Uterus (tissue), 2 donors: ENCODE data around the gene SHISA9.

ENCODE experiments used
- CTCF ChIP-seq, 4 experiments: fragments of 200-600 bp in 2 of 4; fragments of 450-650 bp in 2 of 4; sonication (generic) in 2 of 4; IDR thresholded peaks; one replicate each; pipeline ENCODE4 v1.5.1; 2016 to 2019; ENCODE audit warnings: antibody characterized with exemption in 4 of 4, mild to moderate bottlenecking in 2 of 4, moderate library complexity in 1 of 4
- POLR2A ChIP-seq, 2 donors: fragments of 450-650 bp; IDR thresholded peaks; one replicate each; pipeline ENCODE4 v1.6.1; 2016; ENCODE audit warnings: antibody characterized with exemption in 2 of 2, mild to moderate bottlenecking in 1 of 2, moderate library complexity in 1 of 2

GRCh38 chr16:13081825-13082331, 180.5 kb downstream of the SHISA9 start:
- TF ChIP-seq CTCF (IDR thresholded peaks at IDR 0.05) (no peak), POLR2A (IDR thresholded peaks at IDR 0.05) (no peak)
